ENCODE results near the gene KCNT1.

- TF ChIP-seq CTCF (IDR thresholded peaks at IDR 0.05; ENCODE audit: low read depth, low read length): no peak
- TF ChIP-seq EZH2phosphoT487 (IDR thresholded peaks at IDR 0.05; ENCODE audit: low read depth): no peak
Measured at GRCh38 chr9:135810806-135811575, 109.0 kb downstream of the KCNT1 start.

Data from OCI-LY3 (cell line).